ENCODE data around the gene MT1F.

The MT1F gene

DNA sequence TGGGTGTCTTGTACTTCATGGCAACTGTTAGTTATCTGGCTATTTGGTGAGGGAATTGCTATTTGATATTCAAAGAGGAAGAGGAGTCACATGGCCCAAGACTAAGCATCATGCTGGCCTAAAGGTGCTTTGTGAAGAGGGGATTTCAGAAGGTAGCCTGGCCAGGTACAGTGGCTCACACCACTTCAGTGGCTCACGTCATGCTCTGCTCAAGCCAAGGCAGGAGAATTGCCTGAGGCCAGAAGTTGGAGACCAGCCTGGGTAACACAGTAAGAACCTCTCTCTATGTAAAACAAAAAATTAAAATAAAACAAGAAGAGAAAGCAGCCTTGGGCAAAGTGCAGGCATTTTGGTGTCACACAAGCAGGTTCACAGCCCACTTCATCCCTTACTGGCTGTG lies 12.4 kb upstream of the MT1F start:
- DNase-seq (ENCODE audit: extremely low read depth, low read depth): no peak
- TF ChIP-seq, protein P1, sequence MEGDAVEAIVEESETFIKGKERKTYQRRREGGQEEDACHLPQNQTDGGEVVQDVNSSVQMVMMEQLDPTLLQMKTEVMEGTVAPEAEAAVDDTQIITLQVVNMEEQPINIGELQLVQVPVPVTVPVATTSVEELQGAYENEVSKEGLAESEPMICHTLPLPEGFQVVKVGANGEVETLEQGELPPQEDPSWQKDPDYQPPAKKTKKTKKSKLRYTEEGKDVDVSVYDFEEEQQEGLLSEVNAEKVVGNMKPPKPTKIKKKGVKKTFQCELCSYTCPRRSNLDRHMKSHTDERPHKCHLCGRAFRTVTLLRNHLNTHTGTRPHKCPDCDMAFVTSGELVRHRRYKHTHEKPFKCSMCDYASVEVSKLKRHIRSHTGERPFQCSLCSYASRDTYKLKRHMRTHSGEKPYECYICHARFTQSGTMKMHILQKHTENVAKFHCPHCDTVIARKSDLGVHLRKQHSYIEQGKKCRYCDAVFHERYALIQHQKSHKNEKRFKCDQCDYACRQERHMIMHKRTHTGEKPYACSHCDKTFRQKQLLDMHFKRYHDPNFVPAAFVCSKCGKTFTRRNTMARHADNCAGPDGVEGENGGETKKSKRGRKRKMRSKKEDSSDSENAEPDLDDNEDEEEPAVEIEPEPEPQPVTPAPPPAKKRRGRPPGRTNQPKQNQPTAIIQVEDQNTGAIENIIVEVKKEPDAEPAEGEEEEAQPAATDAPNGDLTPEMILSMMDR (IDR thresholded peaks at IDR 0.05; ENCODE audit: low read depth, low read length, missing control alignments): no peak
- H3K4me3 ChIP-seq (replicated peaks; ENCODE audit: low read depth, low read length): no peak overlapping the region

DNA sequence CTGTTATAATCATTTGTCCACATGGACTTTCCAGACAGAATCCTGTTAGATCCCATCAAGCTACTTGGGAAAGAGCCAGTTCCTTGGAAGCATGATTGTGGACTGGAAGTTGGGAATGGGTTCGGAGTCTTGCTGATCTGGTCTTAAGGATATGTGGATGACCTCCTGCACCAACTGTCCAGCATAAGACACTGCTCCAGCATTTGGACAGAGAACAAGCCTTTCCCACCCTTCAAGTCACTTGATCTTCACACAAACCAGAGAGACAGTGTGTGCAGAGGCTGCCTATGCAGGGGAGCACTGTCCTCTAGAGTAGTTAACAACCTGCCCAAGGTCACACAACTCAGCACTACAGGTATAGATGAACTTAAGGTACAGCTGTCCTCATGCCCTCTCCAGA lies 11.9 kb upstream of the MT1F start:
- TF ChIP-seq, protein P1 (IDR thresholded peaks at IDR 0.05; ENCODE audit: low read depth, low read length, missing control alignments): no peak
- DNase-seq (ENCODE audit: extremely low read depth, low read depth): no peak
- no peak overlapping the region for H3K4me3 ChIP-seq (replicated peaks; ENCODE audit: low read depth, low read length)

DNA sequence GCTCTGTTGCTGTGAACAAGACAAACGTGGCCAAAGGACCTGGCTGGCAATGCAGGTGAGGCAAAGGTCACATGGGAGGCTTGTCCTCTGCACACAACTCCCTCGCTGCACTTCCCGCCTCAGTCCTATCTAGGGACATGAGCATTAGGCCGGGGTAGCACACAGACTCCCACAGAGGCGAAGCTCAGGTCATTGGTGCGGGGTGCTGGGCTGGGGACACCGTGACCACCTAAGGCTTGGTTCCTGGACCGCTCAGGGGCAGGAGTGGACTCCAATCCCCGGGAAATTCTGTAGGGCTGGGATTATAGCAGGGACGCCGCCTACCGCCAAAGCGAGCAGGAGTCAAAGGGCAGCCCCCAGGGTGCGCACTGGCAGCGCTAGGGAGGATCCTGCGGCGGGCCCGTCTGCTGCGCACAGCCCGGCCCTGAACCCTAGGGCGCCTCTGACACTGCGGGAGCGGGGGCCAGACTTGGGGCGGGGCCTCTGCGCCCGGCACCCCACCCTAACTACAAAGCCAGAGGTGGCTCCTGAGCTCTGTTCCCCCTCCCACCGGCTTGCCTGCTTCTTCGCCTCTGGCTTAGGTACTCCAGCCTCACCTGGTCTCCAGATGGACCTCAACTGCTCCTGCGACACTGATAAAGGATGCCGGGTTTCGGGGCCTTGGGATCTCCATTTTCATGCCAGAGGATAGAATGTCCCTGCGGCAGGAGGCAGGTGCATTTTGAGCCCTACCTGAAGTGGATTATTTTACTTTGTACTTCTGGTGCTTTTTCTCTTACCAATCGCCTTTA lies 9.9 kb upstream of the MT1F start:
- TF ChIP-seq, protein P1 (IDR thresholded peaks at IDR 0.05; ENCODE audit: low read depth, low read length, missing control alignments): no peak
- no peak for DNase-seq (ENCODE audit: extremely low read depth, low read depth)
- H3K4me3 ChIP-seq (replicated peaks; ENCODE audit: low read depth, low read length): no peak overlapping the region

DNA sequence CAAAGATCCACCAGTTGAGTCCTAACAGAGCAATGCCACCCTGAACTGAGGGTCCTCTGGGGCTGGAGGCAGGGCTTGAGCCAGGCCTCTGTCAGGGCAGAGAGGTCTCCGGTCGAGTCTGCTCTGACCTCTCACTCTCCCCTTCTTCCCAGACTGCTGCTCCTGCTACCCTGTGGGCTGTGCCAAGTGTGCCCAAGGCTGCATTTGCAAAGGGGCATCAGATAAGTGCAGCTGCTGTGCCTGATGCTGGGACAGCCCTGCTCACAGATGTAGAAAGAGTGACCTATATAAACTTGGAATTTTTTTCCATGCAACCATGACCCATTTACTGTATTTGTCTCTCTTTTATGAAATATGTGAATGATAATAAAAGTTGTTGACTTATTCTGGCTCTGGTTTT lies 8.5 kb upstream of the MT1F start:
- TF ChIP-seq, protein P1 (IDR thresholded peaks at IDR 0.05; ENCODE audit: low read depth, low read length, missing control alignments): no peak
- no peak for DNase-seq (ENCODE audit: extremely low read depth, low read depth)

DNA sequence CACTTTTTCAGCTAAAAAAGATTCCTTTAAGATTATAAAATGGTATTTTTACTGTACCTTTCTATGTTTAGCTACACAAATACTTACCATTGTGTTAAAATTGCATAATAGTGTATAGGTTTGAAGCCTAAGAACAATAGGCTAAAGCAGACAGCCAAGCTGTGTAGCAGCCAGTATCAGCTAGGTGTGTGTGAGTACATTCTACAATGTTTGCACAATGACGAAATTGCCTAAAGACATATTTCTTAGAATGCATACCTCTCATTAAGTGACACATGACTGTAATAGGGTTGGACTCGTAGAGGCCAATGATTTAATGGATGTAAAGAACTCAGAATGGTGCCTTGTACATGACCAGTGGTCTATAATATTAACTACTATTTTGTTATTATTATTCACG lies 7.9 kb upstream of the MT1F start:
- H3K4me3 ChIP-seq (replicated peaks; ENCODE audit: low read depth, low read length): no peak overlapping the region
- DNase-seq (ENCODE audit: extremely low read depth, low read depth): no peak
- TF ChIP-seq, protein P1 (IDR thresholded peaks at IDR 0.05; ENCODE audit: low read depth, low read length, missing control alignments): no peak

More for the DNA sequence above, 8.5 kb upstream of the MT1F start:
- no peak overlapping the region for H3K4me3 ChIP-seq (replicated peaks; ENCODE audit: low read depth, low read length)

DNA sequence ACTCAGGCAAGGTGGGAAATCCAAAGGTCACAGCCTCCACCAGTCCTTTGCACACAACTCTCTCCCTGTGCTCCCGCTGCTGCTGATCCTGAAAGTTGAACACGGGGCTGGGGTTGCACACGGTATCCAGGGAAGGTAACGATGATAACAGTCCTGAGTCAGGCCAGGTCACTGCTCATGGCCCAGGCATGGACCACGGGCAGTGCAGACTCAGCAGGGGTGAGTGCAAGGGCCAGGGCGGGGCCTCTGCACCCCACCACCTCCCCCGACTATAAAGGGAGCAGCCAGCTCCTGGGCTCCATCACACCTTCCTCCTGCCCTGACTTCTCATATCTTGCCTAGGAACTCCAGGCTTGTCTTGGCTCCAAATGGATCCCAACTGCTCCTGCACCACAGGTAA lies 6.2 kb upstream of the MT1F start, which contains the start of gene MT1B:
TSS of gene MT1B (plus strand) at position 301 of the 400 bp plus-strand sequence. CDS start at position 369, 68 bp downstream.
- TF ChIP-seq, protein P1 (IDR thresholded peaks at IDR 0.05; ENCODE audit: low read depth, low read length, missing control alignments): no peak
- no peak for DNase-seq (ENCODE audit: extremely low read depth, low read depth)
- no peak within 1 kb of the TSS for H3K4me3 ChIP-seq (replicated peaks; ENCODE audit: low read depth, low read length)
